ENCODE measurements around the gene DPM3.

DNA sequence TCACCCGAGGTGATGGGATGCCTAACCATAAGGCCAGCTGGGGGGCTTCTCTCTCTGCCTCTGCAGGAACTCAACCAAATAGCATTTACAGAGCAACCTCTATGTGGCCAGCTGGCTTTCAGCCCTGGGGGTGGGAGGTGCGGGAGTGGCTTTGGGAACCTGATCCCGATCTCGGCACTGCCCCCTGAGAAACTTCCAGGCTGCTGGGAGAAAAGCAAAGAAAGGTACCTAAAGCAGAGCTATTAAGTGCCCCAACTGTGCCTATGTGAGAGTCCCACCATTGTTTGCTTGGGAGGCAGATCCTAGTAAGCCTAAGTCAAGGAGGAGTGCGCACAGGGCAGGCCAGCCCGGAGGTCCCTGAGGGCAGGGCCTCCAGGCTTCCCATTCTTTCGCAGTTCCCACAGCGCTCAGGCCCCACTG is 25.7 kb upstream of the DPM3 start:
- TF ChIP-seq, protein P1, sequence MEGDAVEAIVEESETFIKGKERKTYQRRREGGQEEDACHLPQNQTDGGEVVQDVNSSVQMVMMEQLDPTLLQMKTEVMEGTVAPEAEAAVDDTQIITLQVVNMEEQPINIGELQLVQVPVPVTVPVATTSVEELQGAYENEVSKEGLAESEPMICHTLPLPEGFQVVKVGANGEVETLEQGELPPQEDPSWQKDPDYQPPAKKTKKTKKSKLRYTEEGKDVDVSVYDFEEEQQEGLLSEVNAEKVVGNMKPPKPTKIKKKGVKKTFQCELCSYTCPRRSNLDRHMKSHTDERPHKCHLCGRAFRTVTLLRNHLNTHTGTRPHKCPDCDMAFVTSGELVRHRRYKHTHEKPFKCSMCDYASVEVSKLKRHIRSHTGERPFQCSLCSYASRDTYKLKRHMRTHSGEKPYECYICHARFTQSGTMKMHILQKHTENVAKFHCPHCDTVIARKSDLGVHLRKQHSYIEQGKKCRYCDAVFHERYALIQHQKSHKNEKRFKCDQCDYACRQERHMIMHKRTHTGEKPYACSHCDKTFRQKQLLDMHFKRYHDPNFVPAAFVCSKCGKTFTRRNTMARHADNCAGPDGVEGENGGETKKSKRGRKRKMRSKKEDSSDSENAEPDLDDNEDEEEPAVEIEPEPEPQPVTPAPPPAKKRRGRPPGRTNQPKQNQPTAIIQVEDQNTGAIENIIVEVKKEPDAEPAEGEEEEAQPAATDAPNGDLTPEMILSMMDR (conservative IDR thresholded peaks at IDR 0.05; ENCODE audit: low read length): no peak
- no peak for TF ChIP-seq EZH2phosphoT487 (IDR thresholded peaks at IDR 0.05; ENCODE audit: borderline replicate concordance)
